SK-N-SH (cell line): ENCODE measurements around the gene BAIAP2. TPM values are rescaled to one million over a fixed set of nuclear protein-coding genes. Genes with fewer than 3 reads are reported as not detected.

Source experiments
- CTCF ChIA-PET: fragments of 300-600, 350-600 bp; formaldehyde crosslinking; extraction: SDS; loops from one replicate; lab custom pipeline; 2021; lab: Yijun Ruan, JAX
- POLR2A ChIA-PET: fragments of 350-600 bp; sonication (Branson Sonifier 250); formaldehyde crosslinking; extraction: SDS; loops from one replicate; lab custom pipeline; 2020; ENCODE audit warnings: antibody characterized with exemption, inconsistent platforms; lab: Yijun Ruan, JAX
- DNase-seq: peaks from one replicate; pipeline ENCODE4 v3.0.0; 2012
- H2AFZ ChIP-seq: fragments of 200-600 bp; sonication (generic); 2 replicates; pipeline ENCODE4 v1.8.1; 2016; ENCODE audit warnings: antibody characterized with exemption, mild to moderate bottlenecking, low read depth
- H3F3A ChIP-seq: fragments of 200-600 bp; sonication (generic); replicated peaks from 2 replicates; pipeline ENCODE3; 2016; ENCODE audit warnings: antibody characterized with exemption, mild to moderate bottlenecking; ENCODE audit not compliant: insufficient read depth
- H3K27ac ChIP-seq, 2 experiments: fragments of 200-500 bp in 1 of 2; fragments of 200-600 bp in 1 of 2; sonication (Bioruptor generic) in 1 of 2; sonication (generic), shearing (Covaris generic) in 1 of 2; 2 replicates each; pipeline versions ENCODE4 v1.5.1 to v1.6.1; 2014 to 2016; ENCODE audit warnings: low read depth in 2 of 2, inconsistent platforms in 1 of 2, low read length in 1 of 2, mild to moderate bottlenecking in 1 of 2, mixed read lengths in 1 of 2
- H3K27me3 ChIP-seq: fragments of 200-600 bp; sonication (generic), shearing (Covaris generic); 2 replicates; pipeline ENCODE4 v1.6.1; 2016; ENCODE audit warnings: mixed run types; ENCODE audit not compliant: insufficient read depth
- H3K36me3 ChIP-seq, 2 experiments: fragments of 200-500 bp in 1 of 2; fragments of 200-600 bp in 1 of 2; sonication (Bioruptor generic) in 1 of 2; sonication (generic) in 1 of 2; replicated peaks in 1 of 2; 2 replicates each; pipeline versions ENCODE3 to v1.5.1; 2014 to 2016; ENCODE audit warnings: low read length in 1 of 2, mild to moderate bottlenecking in 1 of 2; ENCODE audit not compliant: insufficient read depth in 2 of 2, control insufficient read depth in 1 of 2
- H3K4me1 ChIP-seq, 2 experiments: fragments of 200-500 bp in 1 of 2; fragments of 200-600 bp in 1 of 2; sonication (Bioruptor generic) in 1 of 2; sonication (generic), shearing (Covaris generic) in 1 of 2; 2 replicates each; pipeline versions ENCODE4 v1.5.1 to v1.6.1; 2014 to 2016; ENCODE audit warnings: low read depth in 1 of 2, low read length in 1 of 2, mixed run types in 1 of 2; ENCODE audit not compliant: insufficient read depth in 2 of 2, control insufficient read depth in 1 of 2
- H3K4me2 ChIP-seq: fragments of 200-600 bp; sonication (generic), shearing (Covaris generic); 2 replicates; pipeline ENCODE4 v1.6.1; 2017; ENCODE audit warnings: mixed run types
- H3K4me3 ChIP-seq, 2 experiments: fragments of 200-500 bp in 1 of 2; fragments of 200-600 bp in 1 of 2; sonication (Bioruptor generic) in 1 of 2; sonication (generic), shearing (Covaris generic) in 1 of 2; 2 replicates each; pipeline versions ENCODE4 v1.5.1 to v1.8.1; 2014 to 2016; ENCODE audit warnings: low read depth in 2 of 2, inconsistent platforms in 1 of 2, low read length in 1 of 2, mild to moderate bottlenecking in 1 of 2, mixed read lengths in 1 of 2, moderate library complexity in 1 of 2
- H3K79me2 ChIP-seq: fragments of 200-600 bp; sonication (generic); 2 replicates; pipeline ENCODE4 v1.8.1; 2017; ENCODE audit warnings: mild to moderate bottlenecking; ENCODE audit not compliant: insufficient read depth
- H3K9ac ChIP-seq: fragments of 200-600 bp; sonication (generic); 2 replicates; pipeline ENCODE4 v1.6.1; 2017; ENCODE audit warnings: mixed run types
- H3K9me2 ChIP-seq: fragments of 200-600 bp; sonication (generic); 2 replicates; pipeline ENCODE4 v1.6.1; 2017; ENCODE audit warnings: mixed run types
- H3K9me3 ChIP-seq: fragments of 200-600 bp; sonication (generic); 2 replicates; pipeline ENCODE4 v1.6.1; 2017; ENCODE audit warnings: mixed run types, mild to moderate bottlenecking, moderate library complexity
- H4K20me1 ChIP-seq: fragments of 200-600 bp; sonication (generic); 2 replicates; pipeline ENCODE4 v1.6.1; 2017; ENCODE audit warnings: mild to moderate bottlenecking, mixed run types; ENCODE audit not compliant: insufficient read depth
- ELF1 ChIP-seq: IDR thresholded peaks from 2 replicates; pipeline ENCODE4 v1.4.0; 2012
- EZH2phosphoT487 ChIP-seq: fragments of 200-600 bp; sonication (generic); IDR thresholded peaks from 2 replicates; pipeline ENCODE4 v1.6.1; 2017; ENCODE audit warnings: low read depth, mixed run types, mild to moderate bottlenecking, antibody characterized with exemption, moderate library complexity, borderline replicate concordance
- FOXM1 ChIP-seq: IDR thresholded peaks from 2 replicates; pipeline ENCODE4 v1.4.0; 2012; ENCODE audit warnings: low read depth, mild to moderate bottlenecking
- GATA2 ChIP-seq: sonication (generic); formaldehyde crosslinking; IDR thresholded peaks from 2 replicates; pipeline ENCODE4 v1.5.0; 2020; ENCODE audit warnings: mild to moderate bottlenecking, missing genetic modification reagents
- MXI1 ChIP-seq: IDR thresholded peaks from 2 replicates; pipeline ENCODE4 v1.6.1; 2012; ENCODE audit warnings: mild to moderate bottlenecking, low read depth, low read length, improper control_type of control experiment
- NFIC ChIP-seq: IDR thresholded peaks from 2 replicates; pipeline ENCODE4 v1.4.0; 2012; ENCODE audit warnings: borderline replicate concordance
- POLR2AphosphoS5 ChIP-seq: IDR thresholded peaks from 2 replicates; pipeline ENCODE4 v1.6.1; 2012; ENCODE audit warnings: low read depth, low read length
- RCOR1 ChIP-seq: fragments of 150-350 bp; IDR thresholded peaks from 2 replicates; pipeline ENCODE4 v1.6.1; 2017; ENCODE audit warnings: antibody characterized with exemption, low read length
- REST ChIP-seq: IDR thresholded peaks from 2 replicates; pipeline ENCODE4 v1.6.1; 2012; ENCODE audit warnings: mild to moderate bottlenecking, low read depth, low read length, moderate library complexity
- TAF1 ChIP-seq: IDR thresholded peaks from 2 replicates; pipeline ENCODE4 v1.6.1; 2012; ENCODE audit warnings: low read depth, mild to moderate bottlenecking, low read length, moderate library complexity, borderline replicate concordance
- TCF12 ChIP-seq: IDR thresholded peaks from 2 replicates; pipeline ENCODE4 v1.4.0; 2012
- TEAD4 ChIP-seq: IDR thresholded peaks from 2 replicates; pipeline ENCODE4 v1.4.0; 2012; ENCODE audit warnings: mild to moderate bottlenecking, borderline replicate concordance; ENCODE audit not compliant: insufficient read depth
- YY1 ChIP-seq: IDR thresholded peaks from 2 replicates; pipeline ENCODE4 v1.4.0; 2012; ENCODE audit warnings: low read depth, mild to moderate bottlenecking
- WGBS: methylation state at CpG from one replicate; pipeline ENCODE4 v1.1.6; 2017; ENCODE audit warnings: low lambda C conversion rate; 5-methylcytosine and 5-hydroxymethylcytosine counted together
- polyA plus RNA-seq, 3 experiments: library from polyadenylated mRNA; depleted of rRNA; stranded (reverse); fragments of >200 nt; gene quantifications; 2 replicates each; pipeline ENCODE4 v1.2.3, GENCODE V29; 2012
- TF ChIP-seq, protein P1 (sequence below): IDR thresholded peaks from 2 replicates; pipeline ENCODE4 v1.4.0; 2012; ENCODE audit warnings: low read depth, borderline replicate concordance
- TF ChIP-seq, protein P2 (sequence below): fragments of 150-350 bp; IDR thresholded peaks from 2 replicates; pipeline ENCODE4 v1.6.1; 2016; ENCODE audit warnings: mild to moderate bottlenecking, low read depth, low read length

Gene BAIAP2
- polyA plus RNA-seq, 1 of the 3 experiments (the other 2 are of a cell fraction), result 19.8 TPM

GRCh38 chr17:81163051-81163695 lies 128.2 kb downstream of the BAIAP2 start:
- Histone ChIP-seq H3K4me1 (peaks cover 0 to 26% of the 10 kb centered on the region in 2 experiments; a peak in 1 of 4 replicates), H3F3A (peaks cover 12% of the 10 kb centered on the region), H3K9me3 (no peaks in the 10 kb centered on the region), H3K36me3 (no peaks in the 10 kb centered on the region), H3K79me2 (no peaks in the 10 kb centered on the region), H3K4me2 (no peak overlapping the region), H3K27ac (no peak overlapping the region), H2AFZ (no peak overlapping the region), H3K9me2 (no peaks in the 10 kb centered on the region), H3K27me3 (peaks cover 22% of the 10 kb centered on the region; the same call in 1 of the 2 replicates), H3K9ac (no peak overlapping the region), H4K20me1 (no peaks in the 10 kb centered on the region), H3K4me3 (no peak overlapping the region)
- POLR2A ChIA-PET, result no interaction called here
- no peak for DNase-seq
- WGBS, result 76% methylated on average over 13 of the region's 19 CpGs
- CTCF ChIA-PET, result interaction anchor here (1.0 to 4.3 kb wide), 3 partner anchors 14 to 38 kb away, joined by 5 to 42 read pairs (median 7); no protein-coding TSS in a partner anchor
- TF ChIP-seq RCOR1, result no peak
- no peak for TF ChIP-seq YY1
- no peak for TF ChIP-seq TCF12
- no peak for TF ChIP-seq MXI1
- TF ChIP-seq FOXM1, result no peak
- TF ChIP-seq, protein P1, sequence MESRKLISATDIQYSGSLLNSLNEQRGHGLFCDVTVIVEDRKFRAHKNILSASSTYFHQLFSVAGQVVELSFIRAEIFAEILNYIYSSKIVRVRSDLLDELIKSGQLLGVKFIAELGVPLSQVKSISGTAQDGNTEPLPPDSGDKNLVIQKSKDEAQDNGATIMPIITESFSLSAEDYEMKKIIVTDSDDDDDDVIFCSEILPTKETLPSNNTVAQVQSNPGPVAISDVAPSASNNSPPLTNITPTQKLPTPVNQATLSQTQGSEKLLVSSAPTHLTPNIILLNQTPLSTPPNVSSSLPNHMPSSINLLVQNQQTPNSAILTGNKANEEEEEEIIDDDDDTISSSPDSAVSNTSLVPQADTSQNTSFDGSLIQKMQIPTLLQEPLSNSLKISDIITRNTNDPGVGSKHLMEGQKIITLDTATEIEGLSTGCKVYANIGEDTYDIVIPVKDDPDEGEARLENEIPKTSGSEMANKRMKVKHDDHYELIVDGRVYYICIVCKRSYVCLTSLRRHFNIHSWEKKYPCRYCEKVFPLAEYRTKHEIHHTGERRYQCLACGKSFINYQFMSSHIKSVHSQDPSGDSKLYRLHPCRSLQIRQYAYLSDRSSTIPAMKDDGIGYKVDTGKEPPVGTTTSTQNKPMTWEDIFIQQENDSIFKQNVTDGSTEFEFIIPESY, result no peak
- no peak for TF ChIP-seq NFIC
- TF ChIP-seq ELF1, result no peak
- no peak for TF ChIP-seq REST
- TF ChIP-seq TEAD4, result no peak
- no peak for TF ChIP-seq TAF1
- TF ChIP-seq, protein P2, sequence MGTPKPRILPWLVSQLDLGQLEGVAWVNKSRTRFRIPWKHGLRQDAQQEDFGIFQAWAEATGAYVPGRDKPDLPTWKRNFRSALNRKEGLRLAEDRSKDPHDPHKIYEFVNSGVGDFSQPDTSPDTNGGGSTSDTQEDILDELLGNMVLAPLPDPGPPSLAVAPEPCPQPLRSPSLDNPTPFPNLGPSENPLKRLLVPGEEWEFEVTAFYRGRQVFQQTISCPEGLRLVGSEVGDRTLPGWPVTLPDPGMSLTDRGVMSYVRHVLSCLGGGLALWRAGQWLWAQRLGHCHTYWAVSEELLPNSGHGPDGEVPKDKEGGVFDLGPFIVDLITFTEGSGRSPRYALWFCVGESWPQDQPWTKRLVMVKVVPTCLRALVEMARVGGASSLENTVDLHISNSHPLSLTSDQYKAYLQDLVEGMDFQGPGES, result no peak
- TF ChIP-seq GATA2 (CRISPR knock-in tag), result no peak
- no peak for TF ChIP-seq EZH2phosphoT487
- no peak for TF ChIP-seq POLR2AphosphoS5
